ENCODE data around the gene TMEM242. TPM values are rescaled to one million over a fixed set of nuclear protein-coding genes. Genes with fewer than 3 reads are reported as not detected.

Gene TMEM242
- total and polyA plus RNA-seq, 2 donors (not counting 3 experiments of a cell fraction or from before 2014, with no cell fraction given): 5.3 to 15.5 TPM

- TF ChIP-seq JUN (IDR thresholded peaks at IDR 0.05; ENCODE audit: borderline replicate concordance, insufficient read depth, insufficient read length, low read depth): no peak
- no peak for TF ChIP-seq MYC (IDR thresholded peaks at IDR 0.05; ENCODE audit: low read depth, low read length)
- TF ChIP-seq GATA2 (IDR thresholded peaks at IDR 0.05; ENCODE audit: insufficient read depth, insufficient read length, low read depth, low read length): no peak
- no peak for TF ChIP-seq FOS (IDR thresholded peaks at IDR 0.05; ENCODE audit: borderline replicate concordance, insufficient read depth, low read length)
- no peak for TF ChIP-seq POLR2A (IDR thresholded peaks at IDR 0.05; ENCODE audit: low read depth, low read length)
- dilution Hi-C loops (cut with MboI; ENCODE audit: extremely low pct_ligation_motif_present, low sequenced_read_pairs) (no loop called here), intact Hi-C loops (cut with micrococcal nuclease) (loop anchor here (5.0 kb wide), 1 partner anchor 496 kb away; no protein-coding TSS in a partner anchor)
- CTCF ChIA-PET: interaction anchor here (0.9 to 5.1 kb wide), 3 partner anchors 25 to 52 kb away, joined by 3 to 34 read pairs (median 7); no protein-coding TSS in a partner anchor
- H3K4me2 ChIP-seq (ENCODE audit: insufficient read depth, low read length): no peak overlapping the region
- H3K36me3 ChIP-seq (ENCODE audit: control insufficient read depth in 2 of 2, extremely low read depth in 1 of 2, insufficient read depth in 2 of 2, low read length in 2 of 2): no peaks in the 10 kb centered on the region
- H3K27ac ChIP-seq (ENCODE audit: insufficient read depth, low read depth, low read length): no peak overlapping the region
- FAIRE-seq: no peak
- POLR2A ChIA-PET: no interaction called here
- no peaks in the 10 kb centered on the region for H3K79me2 ChIP-seq (ENCODE audit: control insufficient read depth, insufficient read depth, low read length)
- no TSS peak for BruUV-seq (replicated peaks)
- H3K27me3 ChIP-seq (ENCODE audit: control insufficient read depth in 2 of 2, insufficient read depth in 2 of 2, low read length in 2 of 2): no peaks in the 10 kb centered on the region
- H3K9me3 ChIP-seq (replicated peaks; ENCODE audit: control insufficient read depth, insufficient read depth, low read length): no peaks in the 10 kb centered on the region
- H2AFZ ChIP-seq (ENCODE audit: low read depth, low read length): no peak overlapping the region
- H3K4me3 ChIP-seq (replicated peaks in 1 of 3; ENCODE audit: insufficient read depth in 1 of 3, low read depth in 1 of 3, low read length in 3 of 3): no peak overlapping the region
- DNase-seq (ENCODE audit: low read depth, low spot score): no peak
- H3K9ac ChIP-seq (replicated peaks; ENCODE audit: extremely low read depth, insufficient read depth, low read length): no peak overlapping the region
- no peaks in the 10 kb centered on the region for H3K9me1 ChIP-seq (replicated peaks; ENCODE audit: control insufficient read depth, extremely low read depth, insufficient read depth, low read length)
- H4K20me1 ChIP-seq (replicated peaks; ENCODE audit: control insufficient read depth, extremely low read depth, insufficient read depth, low read length): no peaks in the 10 kb centered on the region
- peaks cover 7% of the 10 kb centered on the region for H3K4me1 ChIP-seq (ENCODE audit: control insufficient read depth, extremely low read depth, insufficient read depth, low read length)
Measured at GRCh38 chr6:157278171-157278570, 45.1 kb downstream of the TMEM242 start.

GRCh38 chr6:157276731-157277130 lies 46.6 kb downstream of the TMEM242 start:
- H4K20me1 ChIP-seq (replicated peaks; ENCODE audit: control insufficient read depth, extremely low read depth, insufficient read depth, low read length): no peaks in the 10 kb centered on the region
- POLR2A ChIA-PET: no interaction called here
- CTCF ChIA-PET: interaction anchor here (1.2 to 5.1 kb wide), 3 partner anchors 12 to 46 kb away, joined by 3 to 34 read pairs (median 3); no protein-coding TSS in a partner anchor
- dilution Hi-C loops (cut with MboI; ENCODE audit: extremely low pct_ligation_motif_present, low sequenced_read_pairs): no loop called here
- H2AFZ ChIP-seq (ENCODE audit: low read depth, low read length): no peak overlapping the region
- FAIRE-seq (no peak), DNase-seq (ENCODE audit: low read depth, low spot score) (no peak)
- intact Hi-C loops (cut with micrococcal nuclease): loop anchor here (1.0 to 5.0 kb wide), 2 partner anchors 19 to 494 kb away; no protein-coding TSS in a partner anchor
- H3K27me3 ChIP-seq (ENCODE audit: control insufficient read depth in 2 of 2, insufficient read depth in 2 of 2, low read length in 2 of 2): no peaks in the 10 kb centered on the region
- TF ChIP-seq, protein P1, sequence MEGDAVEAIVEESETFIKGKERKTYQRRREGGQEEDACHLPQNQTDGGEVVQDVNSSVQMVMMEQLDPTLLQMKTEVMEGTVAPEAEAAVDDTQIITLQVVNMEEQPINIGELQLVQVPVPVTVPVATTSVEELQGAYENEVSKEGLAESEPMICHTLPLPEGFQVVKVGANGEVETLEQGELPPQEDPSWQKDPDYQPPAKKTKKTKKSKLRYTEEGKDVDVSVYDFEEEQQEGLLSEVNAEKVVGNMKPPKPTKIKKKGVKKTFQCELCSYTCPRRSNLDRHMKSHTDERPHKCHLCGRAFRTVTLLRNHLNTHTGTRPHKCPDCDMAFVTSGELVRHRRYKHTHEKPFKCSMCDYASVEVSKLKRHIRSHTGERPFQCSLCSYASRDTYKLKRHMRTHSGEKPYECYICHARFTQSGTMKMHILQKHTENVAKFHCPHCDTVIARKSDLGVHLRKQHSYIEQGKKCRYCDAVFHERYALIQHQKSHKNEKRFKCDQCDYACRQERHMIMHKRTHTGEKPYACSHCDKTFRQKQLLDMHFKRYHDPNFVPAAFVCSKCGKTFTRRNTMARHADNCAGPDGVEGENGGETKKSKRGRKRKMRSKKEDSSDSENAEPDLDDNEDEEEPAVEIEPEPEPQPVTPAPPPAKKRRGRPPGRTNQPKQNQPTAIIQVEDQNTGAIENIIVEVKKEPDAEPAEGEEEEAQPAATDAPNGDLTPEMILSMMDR (IDR thresholded peaks at IDR 0.05; ENCODE audit: extremely low read depth in 1 of 2, insufficient read depth in 1 of 2, low read depth in 1 of 2, low read length in 2 of 2): no peak
- TF ChIP-seq FOS (IDR thresholded peaks at IDR 0.05; ENCODE audit: borderline replicate concordance, insufficient read depth, low read length) (no peak), POLR2A (IDR thresholded peaks at IDR 0.05; ENCODE audit: low read depth, low read length) (no peak), GATA2 (IDR thresholded peaks at IDR 0.05; ENCODE audit: insufficient read depth, insufficient read length, low read depth, low read length) (no peak), JUN (IDR thresholded peaks at IDR 0.05; ENCODE audit: borderline replicate concordance, insufficient read depth, insufficient read length, low read depth) (no peak), POLR2AphosphoS5 (IDR thresholded peaks at IDR 0.05; ENCODE audit: insufficient read depth, low read depth, low read length) (no peak), MYC (IDR thresholded peaks at IDR 0.05; ENCODE audit: low read depth, low read length) (no peak)
- TF ChIP-seq, protein P2, sequence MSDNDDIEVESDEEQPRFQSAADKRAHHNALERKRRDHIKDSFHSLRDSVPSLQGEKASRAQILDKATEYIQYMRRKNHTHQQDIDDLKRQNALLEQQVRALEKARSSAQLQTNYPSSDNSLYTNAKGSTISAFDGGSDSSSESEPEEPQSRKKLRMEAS (IDR thresholded peaks at IDR 0.05; ENCODE audit: insufficient read depth, insufficient read length): no peak
- H3K9me1 ChIP-seq (replicated peaks; ENCODE audit: control insufficient read depth, extremely low read depth, insufficient read depth, low read length): no peaks in the 10 kb centered on the region
- peaks cover 7% of the 10 kb centered on the region for H3K4me1 ChIP-seq (ENCODE audit: control insufficient read depth, extremely low read depth, insufficient read depth, low read length)
- no TSS peak for BruUV-seq (replicated peaks)
- H3K9me3 ChIP-seq (replicated peaks; ENCODE audit: control insufficient read depth, insufficient read depth, low read length): no peaks in the 10 kb centered on the region
- H3K27ac ChIP-seq (ENCODE audit: insufficient read depth, low read depth, low read length): no peak overlapping the region
- no peaks in the 10 kb centered on the region for H3K79me2 ChIP-seq (ENCODE audit: control insufficient read depth, insufficient read depth, low read length)
- no peaks in the 10 kb centered on the region for H3K36me3 ChIP-seq (ENCODE audit: control insufficient read depth in 2 of 2, extremely low read depth in 1 of 2, insufficient read depth in 2 of 2, low read length in 2 of 2)
- H3K9ac ChIP-seq (replicated peaks; ENCODE audit: extremely low read depth, insufficient read depth, low read length): no peak overlapping the region
- H3K4me3 ChIP-seq (replicated peaks in 1 of 3; ENCODE audit: insufficient read depth in 1 of 3, low read depth in 1 of 3, low read length in 3 of 3): no peak overlapping the region
- H3K4me2 ChIP-seq (ENCODE audit: insufficient read depth, low read length): no peak overlapping the region

All from endothelial cell of umbilical vein (primary cell).